Prostate gland (tissue), 2 donors: Measurements from ENCODE around the gene OGDH.

Experiments
- POLR2A ChIP-seq: fragments of 450-650 bp; IDR thresholded peaks from one replicate; pipeline ENCODE4 v1.6.1; 2016; ENCODE audit warnings: antibody characterized with exemption, mild to moderate bottlenecking
- POLR2AphosphoS5 ChIP-seq: sonication (generic); formaldehyde crosslinking; IDR thresholded peaks from one replicate; pipeline ENCODE4 v1.6.1; 2017; ENCODE audit warnings: antibody characterized with exemption
- TF ChIP-seq, protein P1 (sequence below), 4 experiments: fragments of 200-600 bp in 2 of 4; fragments of 450-650 bp in 2 of 4; sonication (generic) in 2 of 4; IDR thresholded peaks; 1 replicate in 3 of 4; 2 replicates in 1 of 4; pipeline ENCODE4 v1.5.1; 2016 to 2019; ENCODE audit warnings: antibody characterized with exemption in 4 of 4, mild to moderate bottlenecking in 2 of 4, moderate library complexity in 2 of 4

DNA sequence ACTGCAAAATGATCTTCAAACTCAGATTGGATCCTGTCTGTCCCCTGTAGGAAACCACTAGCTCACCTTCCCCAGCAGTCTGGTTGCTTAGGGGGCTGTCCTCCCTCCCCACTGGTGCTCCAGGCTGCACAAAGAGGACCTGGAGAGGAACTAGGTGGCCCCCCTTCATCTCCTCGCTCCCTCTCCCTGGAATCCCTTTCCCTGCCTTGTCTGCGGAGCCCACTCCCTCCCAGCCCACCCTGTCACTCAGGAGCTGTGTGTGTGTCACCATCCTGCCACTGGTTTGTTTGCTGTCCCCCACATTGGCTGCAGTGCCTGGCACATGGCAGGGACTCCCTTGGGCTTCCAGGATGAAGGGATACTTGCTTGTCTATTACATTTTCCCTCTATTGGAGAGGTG, 106.7 kb downstream of the OGDH start:
- TF ChIP-seq, protein P1, sequence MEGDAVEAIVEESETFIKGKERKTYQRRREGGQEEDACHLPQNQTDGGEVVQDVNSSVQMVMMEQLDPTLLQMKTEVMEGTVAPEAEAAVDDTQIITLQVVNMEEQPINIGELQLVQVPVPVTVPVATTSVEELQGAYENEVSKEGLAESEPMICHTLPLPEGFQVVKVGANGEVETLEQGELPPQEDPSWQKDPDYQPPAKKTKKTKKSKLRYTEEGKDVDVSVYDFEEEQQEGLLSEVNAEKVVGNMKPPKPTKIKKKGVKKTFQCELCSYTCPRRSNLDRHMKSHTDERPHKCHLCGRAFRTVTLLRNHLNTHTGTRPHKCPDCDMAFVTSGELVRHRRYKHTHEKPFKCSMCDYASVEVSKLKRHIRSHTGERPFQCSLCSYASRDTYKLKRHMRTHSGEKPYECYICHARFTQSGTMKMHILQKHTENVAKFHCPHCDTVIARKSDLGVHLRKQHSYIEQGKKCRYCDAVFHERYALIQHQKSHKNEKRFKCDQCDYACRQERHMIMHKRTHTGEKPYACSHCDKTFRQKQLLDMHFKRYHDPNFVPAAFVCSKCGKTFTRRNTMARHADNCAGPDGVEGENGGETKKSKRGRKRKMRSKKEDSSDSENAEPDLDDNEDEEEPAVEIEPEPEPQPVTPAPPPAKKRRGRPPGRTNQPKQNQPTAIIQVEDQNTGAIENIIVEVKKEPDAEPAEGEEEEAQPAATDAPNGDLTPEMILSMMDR (IDR thresholded peaks at IDR 0.05), result no peak
- TF ChIP-seq POLR2AphosphoS5, result no peak
- no peak for TF ChIP-seq POLR2A
